ENCODE results near the gene NES. TPM values are rescaled to one million over a fixed set of nuclear protein-coding genes. Genes with fewer than 3 reads are reported as not detected.
A peak's percentile ranks its signal among the peaks of the same experiment; 100 is the strongest.

NES gene
- total and polyA plus RNA-seq, 12 donors = 7.7 to 26.9 (median 14.0) TPM

GRCh38 chr1:156712626-156713025 is 35.4 kb upstream of the NES start:
- WGBS, 4 donors = 24 to 60% (median 33%) methylated on average over 1 to 3 of the region's 3 CpGs
- TF ChIP-seq POLR2A (IDR thresholded peaks at IDR 0.05) = no peak
- Histone ChIP-seq H3K4me1 (replicated peaks in 1 of 2) (peaks cover 9 to 15% of the 10 kb centered on the region in 2 donors), H3K36me3 (replicated peaks in 1 of 2) (no peaks in the 10 kb centered on the region), H3K4me3 (no peak overlapping the region), H3K9me3 (replicated peaks in 1 of 3) (no peaks in the 10 kb centered on the region), H3K27ac (no peak overlapping the region), H3K27me3 (no peaks in the 10 kb centered on the region)
- intact Hi-C loops (cut with DNase I) = no loop called here
- peak in 4 of 7 donors; percentile 43 to 53 (median 50) for DNase-seq

DNA sequence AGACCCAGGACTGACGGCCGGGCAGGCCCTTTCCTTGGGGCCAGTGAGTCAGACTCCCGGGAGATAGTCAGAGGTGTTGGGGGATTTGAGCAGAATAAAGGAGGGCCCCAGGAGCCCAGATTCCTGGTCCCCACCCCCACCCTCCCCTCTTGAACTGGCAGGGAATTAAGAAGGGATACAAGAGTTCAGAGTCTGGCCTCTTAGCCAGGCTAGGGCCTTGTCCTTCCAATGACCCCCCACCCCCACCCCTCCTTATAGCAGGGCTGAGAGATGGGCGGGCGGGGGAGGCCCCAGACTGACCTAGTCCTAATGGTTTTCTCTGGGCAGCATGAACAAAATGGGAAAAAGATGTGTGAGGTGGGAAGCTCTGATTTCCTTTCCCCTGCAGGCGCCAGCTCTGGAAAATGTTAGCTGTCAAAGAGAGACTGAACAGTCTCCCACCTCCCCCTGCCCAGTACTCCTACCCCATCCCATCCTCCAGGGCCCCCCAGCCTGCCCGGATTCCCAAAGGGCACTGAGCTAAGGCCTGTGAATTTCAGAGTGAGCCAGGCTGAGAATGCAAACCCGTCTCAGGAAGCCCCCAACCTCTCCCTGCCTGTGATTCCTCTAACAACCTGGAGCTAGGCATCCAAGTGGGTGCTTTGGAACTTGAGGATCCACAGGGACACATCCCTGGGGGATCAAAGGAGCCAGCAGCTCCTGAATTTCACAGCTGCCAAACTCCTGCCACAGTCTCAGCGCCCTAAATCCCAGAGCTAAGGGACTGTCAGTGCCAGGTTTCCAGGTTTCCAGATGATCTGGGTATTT is 34.0 kb upstream of the NES start:
- Histone ChIP-seq H3K4me1 (replicated peaks in 1 of 2) (peaks cover 15 to 25% of the 10 kb centered on the region in 2 donors), H3K4me3 (no peak overlapping the region), H3K9me3 (replicated peaks in 1 of 3) (no peaks in the 10 kb centered on the region), H3K27me3 (no peaks in the 10 kb centered on the region), H3K36me3 (replicated peaks in 1 of 2) (no peaks in the 10 kb centered on the region), H3K27ac (no peak overlapping the region)
- TF ChIP-seq CTCF (IDR thresholded peaks at IDR 0.05) = no peak
- WGBS, 4 donors = 67 to 91% (median 76%) methylated on average over 6 to 9 of the region's 9 CpGs
- no peak for DNase-seq
- intact Hi-C loops (cut with DNase I) = no loop called here

DNA sequence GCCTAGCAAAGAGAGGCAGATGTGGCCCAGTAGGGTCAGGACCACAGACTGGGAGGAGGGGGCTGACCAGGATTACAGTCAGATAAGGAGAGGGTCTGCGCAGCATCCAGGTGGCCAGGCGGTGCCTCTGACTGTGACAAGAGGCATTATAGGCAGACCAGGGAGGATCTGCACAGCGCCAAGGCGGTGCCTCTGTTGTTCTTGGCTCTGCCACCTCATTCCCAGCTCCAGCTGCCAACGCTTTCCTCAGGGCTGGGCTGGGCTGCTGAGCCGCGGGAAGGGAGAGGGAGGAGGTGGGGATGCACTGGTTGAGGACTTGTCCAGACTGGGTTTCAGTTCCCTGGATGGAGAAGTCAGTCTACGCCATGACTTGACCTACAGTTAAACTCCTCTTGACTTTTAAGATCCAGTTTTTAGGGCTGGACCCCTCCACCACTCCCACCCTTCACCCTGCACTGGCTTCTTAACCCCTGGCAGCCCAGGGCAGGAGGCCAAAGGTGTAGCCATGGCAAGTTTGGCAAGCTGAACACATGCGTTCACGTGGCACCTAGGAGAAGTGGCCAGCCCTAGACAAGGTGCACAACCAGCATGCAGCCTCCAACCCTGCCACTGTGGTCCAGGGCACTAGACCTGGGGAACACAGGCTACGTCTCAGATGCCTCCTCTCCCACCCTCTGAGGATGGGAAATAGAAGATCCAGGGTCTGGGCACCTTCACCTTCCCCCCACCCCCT is 32.7 kb upstream of the NES start:
- DNase-seq = peak; percentile 60 to 83 (median 79)
- Histone ChIP-seq H3K36me3 (replicated peaks in 1 of 2) (no peaks in the 10 kb centered on the region), H3K9me3 (replicated peaks in 1 of 3) (no peaks in the 10 kb centered on the region), H3K4me1 (replicated peaks in 1 of 2) (peaks cover 28 to 38% of the 10 kb centered on the region in 2 donors), H3K27ac (no peak overlapping the region), H3K4me3 (no peak overlapping the region), H3K27me3 (no peaks in the 10 kb centered on the region)
- intact Hi-C loops (cut with DNase I) = no loop called here
- TF ChIP-seq POLR2A (IDR thresholded peaks at IDR 0.05) (no peak), CTCF (IDR thresholded peaks at IDR 0.05) (no peak)
- WGBS, 4 donors = 37 to 49% (median 46%) methylated on average over 8 to 11 of the region's 11 CpGs

DNA sequence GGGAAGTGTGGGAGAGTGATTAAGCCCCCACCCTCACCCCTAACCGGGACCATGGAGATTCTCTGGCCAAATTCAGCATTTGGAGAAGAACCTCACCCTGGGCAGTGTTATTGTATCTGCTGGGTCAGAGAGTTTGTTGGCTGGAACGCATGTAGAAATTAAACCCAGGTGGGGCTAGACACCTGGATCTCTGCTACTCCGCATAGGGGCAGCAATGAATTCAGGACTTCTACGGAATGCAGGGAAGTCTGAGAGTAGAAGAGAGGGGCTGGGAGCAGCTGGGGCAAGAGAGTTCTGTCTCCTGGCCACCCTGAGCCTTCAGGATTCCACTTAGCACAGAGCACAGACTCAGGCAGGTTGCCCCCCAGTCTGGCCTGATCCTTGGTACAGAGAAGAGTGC is 31.8 kb upstream of the NES start:
- H3K36me3 ChIP-seq (replicated peaks in 1 of 2) = no peaks in the 10 kb centered on the region
- no peak for DNase-seq
- intact Hi-C loops (cut with DNase I) = no loop called here
- no peak for TF ChIP-seq CTCF (IDR thresholded peaks at IDR 0.05)
- no peak for TF ChIP-seq POLR2A (IDR thresholded peaks at IDR 0.05)
- no peaks in the 10 kb centered on the region for H3K27me3 ChIP-seq
- no peak overlapping the region for H3K4me3 ChIP-seq
- WGBS, 4 donors = 81 to 94% (median 88%) methylated on average over 3 to 4 of the region's 4 CpGs
- H3K27ac ChIP-seq = no peak overlapping the region
- no peaks in the 10 kb centered on the region for H3K9me3 ChIP-seq (replicated peaks in 1 of 3)
- H3K4me1 ChIP-seq (replicated peaks in 1 of 2) = peaks cover 32 to 41% of the 10 kb centered on the region in 2 donors
